OCI-LY3 (cell line): ENCODE data around the gene LMTK3.

Experiments
- H2AFZ ChIP-seq: fragments of 200-600, 300-600 bp; shearing (Covaris generic); 2 replicates; pipeline ENCODE4 v1.6.0; 2014; ENCODE audit warnings: antibody characterized with exemption, low read depth, low read length
- H3K27ac ChIP-seq: fragments of 200-600, 300-600 bp; sonication (generic); 2 replicates; pipeline ENCODE4 v1.5.1; 2014; ENCODE audit warnings: mild to moderate bottlenecking, low read length, moderate library complexity, mixed read lengths
- H3K27me3 ChIP-seq: fragments of 200-600, 300-600 bp; sonication (generic); 2 replicates; pipeline ENCODE4 v1.6.1; 2014; ENCODE audit warnings: low read depth, low read length, mixed read lengths
- H3K36me3 ChIP-seq: fragments of 200-600, 300-600 bp; sonication (generic); replicated peaks from 2 replicates; pipeline ENCODE3; 2014; ENCODE audit warnings: low read depth, low read length, mixed read lengths
- H3K4me1 ChIP-seq: fragments of 300-600, 200-600 bp; sonication (generic); 2 replicates; pipeline ENCODE4 v1.6.1; 2014; ENCODE audit warnings: low read length, mixed read lengths
- H3K4me2 ChIP-seq: fragments of 200-600, 300-600 bp; sonication (generic); 2 replicates; pipeline ENCODE4 v1.6.1; 2014; ENCODE audit warnings: low read length, mixed read lengths
- H3K4me3 ChIP-seq: fragments of 300-600, 200-600 bp; sonication (generic); 2 replicates; pipeline ENCODE4 v1.5.1; 2014; ENCODE audit warnings: antibody characterized with exemption, mild to moderate bottlenecking, low read length, moderate library complexity
- H3K79me2 ChIP-seq: fragments of 300-600, 200-600 bp; shearing (Covaris generic); 2 replicates; pipeline ENCODE4 v1.6.1; 2014; ENCODE audit warnings: mild to moderate bottlenecking, low read length, mixed read lengths
- H3K9ac ChIP-seq: fragments of 300-600, 200-600 bp; shearing (Covaris generic); 2 replicates; pipeline ENCODE4 v1.6.0; 2014; ENCODE audit warnings: mild to moderate bottlenecking, low read length, moderate library complexity
- H3K9me3 ChIP-seq: fragments of 200-600, 300-600 bp; shearing (Covaris generic); 2 replicates; pipeline ENCODE4 v1.6.1; 2014; ENCODE audit warnings: low read length, mixed read lengths; ENCODE audit not compliant: insufficient read depth
- H4K20me1 ChIP-seq: fragments of 200-600, 300-600 bp; sonication (generic); 2 replicates; pipeline ENCODE4 v1.6.1; 2016; ENCODE audit warnings: low read length, mixed read lengths; ENCODE audit not compliant: insufficient read depth
- CTCF ChIP-seq: fragments of 200-600, 300-600 bp; sonication (generic); IDR thresholded peaks from 2 replicates; pipeline ENCODE4 v1.5.1; 2014; ENCODE audit warnings: antibody characterized with exemption, low read length, low read depth
- EZH2phosphoT487 ChIP-seq: fragments of 200-600 bp; shearing (Covaris generic); IDR thresholded peaks from 2 replicates; pipeline ENCODE4 v1.6.1; 2018; ENCODE audit warnings: antibody characterized with exemption, mixed run types, low read depth

The LMTK3 gene

DNA sequence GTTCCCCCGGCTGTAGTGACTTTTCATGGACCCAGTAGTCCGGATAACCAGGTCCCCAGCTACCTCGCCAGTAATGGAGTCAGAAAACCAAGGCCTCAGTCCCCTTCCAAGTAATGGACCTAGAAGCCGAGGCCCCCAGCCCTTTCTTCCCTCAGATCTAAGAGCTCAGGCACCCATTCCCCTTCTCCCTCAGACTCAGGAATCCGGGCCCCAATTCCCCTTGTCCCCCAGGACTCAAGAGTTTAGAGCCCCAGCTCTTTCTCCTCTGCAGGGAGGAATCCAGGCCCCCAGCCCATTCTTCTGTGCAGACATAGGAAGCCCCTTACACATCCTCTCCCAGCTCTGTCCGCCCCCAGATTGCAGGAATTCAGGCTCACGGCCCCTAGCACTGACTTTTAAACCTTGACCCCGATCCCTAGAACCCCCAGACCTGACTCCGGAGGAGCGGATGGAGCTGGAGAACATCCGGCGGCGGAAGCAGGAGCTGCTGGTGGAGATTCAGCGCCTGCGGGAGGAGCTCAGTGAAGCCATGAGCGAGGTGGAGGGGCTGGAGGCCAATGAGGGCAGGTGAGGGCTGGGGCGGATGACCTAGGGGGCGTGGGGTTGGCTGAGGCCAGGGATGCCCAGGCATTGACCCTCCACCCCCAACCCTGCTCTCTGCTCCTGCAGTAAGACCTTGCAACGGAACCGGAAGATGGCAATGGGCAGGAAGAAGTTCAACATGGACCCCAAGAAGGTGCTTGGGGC, 41.5 kb downstream of the LMTK3 start:
- peaks cover 35% of the 10 kb centered on the region for H3K36me3 ChIP-seq
- H2AFZ ChIP-seq = no peak overlapping the region

GRCh38 chr19:48469289-48469881, 42.2 kb downstream of the LMTK3 start, which contains the start of gene CYTH2:
Gene CYTH2 (plus strand): TSS chr19:48469369. CDS start chr19:48469508, 139 bp downstream.
- Histone ChIP-seq H3K27me3 (no peaks in the 10 kb centered on the region), H3K79me2 (peaks cover 9% of the 10 kb centered on the region), H3K9me3 (no peaks in the 10 kb centered on the region), H3K4me2 (peak within 1 kb of the TSS; percentile 92), H2AFZ (peak within 1 kb of the TSS; percentile 18; the same call in 1 of the 2 replicates), H3K4me3 (peak within 1 kb of the TSS; percentile 81), H3K27ac (peak within 1 kb of the TSS; percentile 73), H3K36me3 (peaks cover 31% of the 10 kb centered on the region), H4K20me1 (peaks cover 6% of the 10 kb centered on the region; the same call in 1 of the 2 replicates), H3K4me1 (peaks cover 23% of the 10 kb centered on the region), H3K9ac (peak within 1 kb of the TSS; percentile 78)
- no peak for TF ChIP-seq EZH2phosphoT487

More for the DNA sequence above, 41.5 kb downstream of the LMTK3 start:
- Histone ChIP-seq H3K4me1 (peaks cover 30% of the 10 kb centered on the region), H3K9me3 (no peaks in the 10 kb centered on the region), H3K27ac (peak overlapping the region; percentile 73), H3K4me2 (peak overlapping the region; percentile 92), H3K79me2 (peaks cover 9% of the 10 kb centered on the region), H3K4me3 (peak overlapping the region; percentile 81), H4K20me1 (peaks cover 6% of the 10 kb centered on the region; the same call in 1 of the 2 replicates), H3K9ac (peak overlapping the region; percentile 78), H3K27me3 (no peaks in the 10 kb centered on the region)
- TF ChIP-seq EZH2phosphoT487 (no peak), CTCF (no peak)

DNA sequence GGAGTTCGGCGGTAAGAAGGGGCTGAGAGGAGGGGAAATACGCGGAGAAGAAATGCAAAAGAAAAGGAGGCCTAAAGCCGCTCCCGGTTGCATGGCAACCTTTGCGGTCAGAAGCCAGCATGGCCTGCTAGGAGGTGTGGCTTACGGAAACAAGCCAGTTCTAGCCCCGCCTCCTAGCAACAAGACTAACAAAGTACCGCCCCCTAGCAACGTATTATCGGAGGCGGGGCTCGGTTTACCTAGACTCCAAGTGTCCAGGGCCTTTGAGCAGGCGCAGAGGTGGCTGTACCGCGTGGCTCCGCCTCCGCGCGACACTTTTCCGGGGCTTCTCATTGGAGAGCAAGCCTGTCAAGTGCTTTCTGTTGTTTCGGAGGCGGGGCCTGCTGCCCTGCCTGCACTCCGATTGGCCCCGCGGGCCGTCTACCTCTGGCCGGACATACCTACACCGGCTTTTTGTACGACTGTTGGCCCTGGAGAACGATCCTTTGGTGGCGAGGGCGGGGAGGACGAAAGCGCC, 42.8 kb downstream of the LMTK3 start:
- Histone ChIP-seq H3K79me2 (peaks cover 9% of the 10 kb centered on the region), H2AFZ (no peak overlapping the region; the same call in 1 of the 2 replicates), H3K4me2 (peak overlapping the region; percentile 92), H3K27ac (peak overlapping the region; percentile 73), H4K20me1 (peaks cover 6% of the 10 kb centered on the region; the same call in 1 of the 2 replicates), H3K27me3 (no peaks in the 10 kb centered on the region), H3K9ac (peak overlapping the region; percentile 78), H3K4me1 (peaks cover 17% of the 10 kb centered on the region), H3K36me3 (peaks cover 27% of the 10 kb centered on the region), H3K9me3 (no peaks in the 10 kb centered on the region), H3K4me3 (peak overlapping the region; percentile 81)
- TF ChIP-seq EZH2phosphoT487 = no peak
- no peak for TF ChIP-seq CTCF

GRCh38 chr19:48466561-48467325, 44.9 kb downstream of the LMTK3 start:
- H3K36me3 ChIP-seq = peaks cover 20% of the 10 kb centered on the region
- no peak for TF ChIP-seq EZH2phosphoT487

More at GRCh38 chr19:48466561-48467325, 44.9 kb downstream of the LMTK3 start:
- H3K27ac ChIP-seq = no peak overlapping the region
- no peak overlapping the region for H2AFZ ChIP-seq
- H3K27me3 ChIP-seq = no peaks in the 10 kb centered on the region
- no peaks in the 10 kb centered on the region for H3K9me3 ChIP-seq
- peaks cover 9% of the 10 kb centered on the region for H3K79me2 ChIP-seq
- no peak overlapping the region for H3K4me3 ChIP-seq
- H4K20me1 ChIP-seq = peaks cover 6% of the 10 kb centered on the region; the same call in 1 of the 2 replicates
- H3K4me2 ChIP-seq = no peak overlapping the region
- no peak overlapping the region for H3K9ac ChIP-seq
- H3K4me1 ChIP-seq = peaks cover 11% of the 10 kb centered on the region
